ENCODE measurements around the gene MLLT3. TPM values are rescaled to one million over a fixed set of nuclear protein-coding genes. Genes with fewer than 3 reads are reported as not detected.

The MLLT3 gene
- total and polyA plus RNA-seq, 2 donors (not counting 1 experiment from before 2014, with no cell fraction given), result 37.3 to 43.8 TPM

- Histone ChIP-seq H3K27me3 (ENCODE audit: control insufficient read depth, insufficient read depth, low read length) (no peaks in the 10 kb centered on the region), H3K4me2 (ENCODE audit: extremely low read depth, insufficient read depth, low read length) (no peak overlapping the region), H3K27ac (ENCODE audit: insufficient read depth, low read length) (no peak overlapping the region), H2AFZ (ENCODE audit: low read length) (no peak overlapping the region), H3K9ac (ENCODE audit: insufficient read depth, low read length) (no peak overlapping the region), H3K4me1 (ENCODE audit: control insufficient read depth, extremely low read depth, insufficient read depth, low read length) (peaks cover 2% of the 10 kb centered on the region), H3K9me3 (ENCODE audit: control insufficient read depth, insufficient read depth, low read depth, low read length) (no peaks in the 10 kb centered on the region), H3K36me3 (ENCODE audit: control insufficient read depth, insufficient read depth, low read length) (no peaks in the 10 kb centered on the region), H3K79me2 (ENCODE audit: control insufficient read depth, insufficient read depth, low read length) (no peaks in the 10 kb centered on the region), H4K20me1 (ENCODE audit: control insufficient read depth, extremely low read depth, insufficient read depth, low read length) (no peaks in the 10 kb centered on the region), H3K4me3 (replicated peaks in 1 of 4; ENCODE audit: control extremely low read depth in 1 of 4, insufficient read depth in 1 of 4, low read depth in 3 of 4, low read length in 4 of 4) (no peak overlapping the region)
- DNase-seq (ENCODE audit: low read depth in 2 of 2), result no peak
- no peak for TF ChIP-seq CTCF (conservative IDR thresholded peaks at IDR 0.05 in 1 of 2, IDR thresholded peaks at IDR 0.05 in 1 of 2; ENCODE audit: low read depth in 1 of 2, low read length in 2 of 2)
- TF ChIP-seq EZH2 (IDR thresholded peaks at IDR 0.05; ENCODE audit: low read length, missing control alignments), result no peak
Observed at GRCh38 chr9:20550326-20550725, 72.0 kb downstream of the MLLT3 start.

GRCh38 chr9:20549053-20549452 lies 73.2 kb downstream of the MLLT3 start:
- Histone ChIP-seq H3K4me1 (ENCODE audit: control insufficient read depth, extremely low read depth, insufficient read depth, low read length) (peaks cover 2% of the 10 kb centered on the region), H3K27ac (ENCODE audit: insufficient read depth, low read length) (no peak overlapping the region), H2AFZ (ENCODE audit: low read length) (no peak overlapping the region), H3K36me3 (ENCODE audit: control insufficient read depth, insufficient read depth, low read length) (no peaks in the 10 kb centered on the region), H3K79me2 (ENCODE audit: control insufficient read depth, insufficient read depth, low read length) (no peaks in the 10 kb centered on the region), H3K27me3 (ENCODE audit: control insufficient read depth, insufficient read depth, low read length) (no peaks in the 10 kb centered on the region), H3K4me3 (replicated peaks in 1 of 4; ENCODE audit: control extremely low read depth in 1 of 4, insufficient read depth in 1 of 4, low read depth in 3 of 4, low read length in 4 of 4) (no peak overlapping the region), H3K4me2 (ENCODE audit: extremely low read depth, insufficient read depth, low read length) (no peak overlapping the region), H3K9me3 (ENCODE audit: control insufficient read depth, insufficient read depth, low read depth, low read length) (no peaks in the 10 kb centered on the region), H3K9ac (ENCODE audit: insufficient read depth, low read length) (no peak overlapping the region), H4K20me1 (ENCODE audit: control insufficient read depth, extremely low read depth, insufficient read depth, low read length) (no peaks in the 10 kb centered on the region)
- no peak for TF ChIP-seq CTCF (conservative IDR thresholded peaks at IDR 0.05 in 1 of 2, IDR thresholded peaks at IDR 0.05 in 1 of 2; ENCODE audit: low read depth in 1 of 2, low read length in 2 of 2)
- no peak for TF ChIP-seq EZH2 (IDR thresholded peaks at IDR 0.05; ENCODE audit: low read length, missing control alignments)
- no peak for DNase-seq (ENCODE audit: low read depth in 2 of 2)

GRCh38 chr9:20545023-20545622 lies 77.2 kb downstream of the MLLT3 start:
- H2AFZ ChIP-seq (ENCODE audit: low read length), result no peak overlapping the region
- no peaks in the 10 kb centered on the region for H3K9me3 ChIP-seq (ENCODE audit: control insufficient read depth, insufficient read depth, low read depth, low read length)
- no peak overlapping the region for H3K4me2 ChIP-seq (ENCODE audit: extremely low read depth, insufficient read depth, low read length)
- H4K20me1 ChIP-seq (ENCODE audit: control insufficient read depth, extremely low read depth, insufficient read depth, low read length), result no peaks in the 10 kb centered on the region
- H3K27me3 ChIP-seq (ENCODE audit: control insufficient read depth, insufficient read depth, low read length), result no peaks in the 10 kb centered on the region
- H3K79me2 ChIP-seq (ENCODE audit: control insufficient read depth, insufficient read depth, low read length), result no peaks in the 10 kb centered on the region
- TF ChIP-seq CTCF (conservative IDR thresholded peaks at IDR 0.05 in 1 of 2, IDR thresholded peaks at IDR 0.05 in 1 of 2; ENCODE audit: low read depth in 1 of 2, low read length in 2 of 2), result no peak
- no peak for TF ChIP-seq EZH2 (IDR thresholded peaks at IDR 0.05; ENCODE audit: low read length, missing control alignments)
- H3K27ac ChIP-seq (ENCODE audit: insufficient read depth, low read length), result no peak overlapping the region
- H3K36me3 ChIP-seq (ENCODE audit: control insufficient read depth, insufficient read depth, low read length), result no peaks in the 10 kb centered on the region
- DNase-seq (ENCODE audit: low read depth in 2 of 2), result no peak
- H3K4me3 ChIP-seq (replicated peaks in 1 of 4; ENCODE audit: control extremely low read depth in 1 of 4, insufficient read depth in 1 of 4, low read depth in 3 of 4, low read length in 4 of 4), result no peak overlapping the region
- no peak overlapping the region for H3K9ac ChIP-seq (ENCODE audit: insufficient read depth, low read length)
- no peaks in the 10 kb centered on the region for H3K4me1 ChIP-seq (ENCODE audit: control insufficient read depth, extremely low read depth, insufficient read depth, low read length)
